ENCODE data around the gene TNFRSF1B. TPM values are rescaled to one million over a fixed set of nuclear protein-coding genes. Genes with fewer than 3 reads are reported as not detected.

TNFRSF1B gene
- total and polyA plus RNA-seq, 9 of the 15 experiments (the other 6 are each of a cell fraction or from before 2014, with no cell fraction given) = 8.8 to 91.3 (median 36.0) TPM

DNA sequence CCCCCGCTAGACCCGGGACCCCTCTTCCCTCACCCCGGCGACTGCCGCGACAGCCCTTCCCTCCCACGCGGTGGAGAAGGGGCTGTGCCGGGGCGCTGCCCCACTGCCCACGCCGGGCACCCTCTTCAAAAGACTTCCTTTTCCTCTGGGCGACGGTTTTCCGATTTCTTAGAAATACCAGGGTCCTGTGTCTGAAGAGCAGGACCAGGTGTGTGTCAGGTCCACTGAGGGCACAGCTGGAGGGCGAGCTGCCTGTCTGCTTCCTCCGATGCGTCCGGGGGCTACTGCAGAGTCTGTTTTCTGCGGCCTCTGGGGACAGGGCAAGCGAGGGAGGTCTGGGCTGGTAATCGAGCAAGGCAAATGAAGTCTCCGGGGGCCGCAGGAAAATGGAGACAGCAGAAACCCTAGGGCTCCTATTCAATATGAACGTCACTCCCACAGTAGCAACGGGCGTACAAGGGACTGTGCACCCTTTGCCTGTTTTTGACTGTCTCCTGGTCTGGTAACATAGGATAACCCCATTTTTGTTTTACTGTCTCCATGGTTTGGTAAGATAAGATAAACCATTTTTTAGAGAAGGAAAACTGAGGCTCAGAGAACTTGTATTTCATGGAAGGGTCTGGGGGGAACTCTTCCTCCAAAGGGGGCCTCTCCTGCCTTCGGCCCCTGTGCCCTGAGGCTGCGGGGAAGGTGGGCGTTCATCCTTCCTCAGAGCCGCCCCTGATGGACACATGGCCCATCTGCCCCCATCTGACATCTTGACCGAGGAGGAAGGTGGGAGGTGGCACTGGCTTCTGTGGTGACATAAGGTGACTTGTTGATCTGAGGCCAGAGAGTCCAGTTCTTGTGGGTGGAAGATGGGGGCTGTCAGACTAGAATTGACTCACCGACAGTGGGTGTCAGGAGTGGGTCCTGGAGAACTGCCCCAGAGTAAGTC is 970 bp downstream of the TNFRSF1B start (continued):
- TF ChIP-seq ZNF217 (CRISPR knock-in tag; IDR thresholded peaks at IDR 0.05) (no peak), ELF2 (CRISPR knock-in tag; IDR thresholded peaks at IDR 0.05) (no peak), ZNF41 (CRISPR knock-in tag; conservative IDR thresholded peaks at IDR 0.05) (no peak), EWSR1 (IDR thresholded peaks at IDR 0.05; ENCODE audit: borderline replicate concordance, low read depth, partially characterized antibody) (no peak), ZNF146 (CRISPR knock-in tag; IDR thresholded peaks at IDR 0.05; ENCODE audit: unreplicated experiment) (peak; percentile 4), JUN (IDR thresholded peaks at IDR 0.05; ENCODE audit: borderline replicate concordance, low read depth, low read length) (no peak), JUN (CRISPR knock-in tag; IDR thresholded peaks at IDR 0.05; ENCODE audit: borderline replicate concordance) (no peak), CTBP1 (IDR thresholded peaks at IDR 0.05; ENCODE audit: borderline replicate concordance) (no peak; the same call in 1 of the 2 replicates), E2F3 (CRISPR knock-in tag; IDR thresholded peaks at IDR 0.05) (no peak), TCF3 (CRISPR knock-in tag; IDR thresholded peaks at IDR 0.05) (peak; percentile 76), CREB1 (IDR thresholded peaks at IDR 0.05) (no peak), CREB1 (CRISPR knock-in tag; IDR thresholded peaks at IDR 0.05) (no peak), SRSF3 (IDR thresholded peaks at IDR 0.05; ENCODE audit: insufficient read depth, low read length) (no peak), KDM1A (IDR thresholded peaks at IDR 0.05) (peak; percentile 33 to 38; a peak in 3 of 4 replicates), HSF4 (CRISPR knock-in tag; IDR thresholded peaks at IDR 0.05; ENCODE audit: borderline replicate concordance) (no peak), FOXK2 (conservative IDR thresholded peaks at IDR 0.05 in 1 of 2, IDR thresholded peaks at IDR 0.05 in 1 of 2; ENCODE audit: low read depth in 2 of 2) (peak in 1 of 2 experiments; percentile 11; a peak in 1 of 4 replicates), BACH1 (tag; IDR thresholded peaks at IDR 0.05) (no peak), ZBED1 (IDR thresholded peaks at IDR 0.05) (no peak; the same call in 1 of the 2 replicates), NFIX (CRISPR knock-in tag; IDR thresholded peaks at IDR 0.05; ENCODE audit: low read depth) (no peak), PHF21A (IDR thresholded peaks at IDR 0.05; ENCODE audit: borderline replicate concordance, low read depth) (no peak), BRD9 (IDR thresholded peaks at IDR 0.05; ENCODE audit: low read depth, partially characterized antibody) (no peak), BRD4 (IDR thresholded peaks at IDR 0.05) (no peak)
- TF ChIP-seq, protein P1, sequence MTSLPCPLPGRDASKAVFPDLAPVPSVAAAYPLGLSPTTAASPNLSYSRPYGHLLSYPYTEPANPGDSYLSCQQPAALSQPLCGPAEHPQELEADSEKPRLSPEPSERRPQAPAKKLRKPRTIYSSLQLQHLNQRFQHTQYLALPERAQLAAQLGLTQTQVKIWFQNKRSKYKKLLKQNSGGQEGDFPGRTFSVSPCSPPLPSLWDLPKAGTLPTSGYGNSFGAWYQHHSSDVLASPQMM (CRISPR knock-in tag; IDR thresholded peaks at IDR 0.05) = no peak
- TF ChIP-seq, protein P2, sequence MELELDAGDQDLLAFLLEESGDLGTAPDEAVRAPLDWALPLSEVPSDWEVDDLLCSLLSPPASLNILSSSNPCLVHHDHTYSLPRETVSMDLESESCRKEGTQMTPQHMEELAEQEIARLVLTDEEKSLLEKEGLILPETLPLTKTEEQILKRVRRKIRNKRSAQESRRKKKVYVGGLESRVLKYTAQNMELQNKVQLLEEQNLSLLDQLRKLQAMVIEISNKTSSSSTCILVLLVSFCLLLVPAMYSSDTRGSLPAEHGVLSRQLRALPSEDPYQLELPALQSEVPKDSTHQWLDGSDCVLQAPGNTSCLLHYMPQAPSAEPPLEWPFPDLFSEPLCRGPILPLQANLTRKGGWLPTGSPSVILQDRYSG (tag; conservative IDR thresholded peaks at IDR 0.05; ENCODE audit: low read depth) = no peak
- TF ChIP-seq, protein P3, sequence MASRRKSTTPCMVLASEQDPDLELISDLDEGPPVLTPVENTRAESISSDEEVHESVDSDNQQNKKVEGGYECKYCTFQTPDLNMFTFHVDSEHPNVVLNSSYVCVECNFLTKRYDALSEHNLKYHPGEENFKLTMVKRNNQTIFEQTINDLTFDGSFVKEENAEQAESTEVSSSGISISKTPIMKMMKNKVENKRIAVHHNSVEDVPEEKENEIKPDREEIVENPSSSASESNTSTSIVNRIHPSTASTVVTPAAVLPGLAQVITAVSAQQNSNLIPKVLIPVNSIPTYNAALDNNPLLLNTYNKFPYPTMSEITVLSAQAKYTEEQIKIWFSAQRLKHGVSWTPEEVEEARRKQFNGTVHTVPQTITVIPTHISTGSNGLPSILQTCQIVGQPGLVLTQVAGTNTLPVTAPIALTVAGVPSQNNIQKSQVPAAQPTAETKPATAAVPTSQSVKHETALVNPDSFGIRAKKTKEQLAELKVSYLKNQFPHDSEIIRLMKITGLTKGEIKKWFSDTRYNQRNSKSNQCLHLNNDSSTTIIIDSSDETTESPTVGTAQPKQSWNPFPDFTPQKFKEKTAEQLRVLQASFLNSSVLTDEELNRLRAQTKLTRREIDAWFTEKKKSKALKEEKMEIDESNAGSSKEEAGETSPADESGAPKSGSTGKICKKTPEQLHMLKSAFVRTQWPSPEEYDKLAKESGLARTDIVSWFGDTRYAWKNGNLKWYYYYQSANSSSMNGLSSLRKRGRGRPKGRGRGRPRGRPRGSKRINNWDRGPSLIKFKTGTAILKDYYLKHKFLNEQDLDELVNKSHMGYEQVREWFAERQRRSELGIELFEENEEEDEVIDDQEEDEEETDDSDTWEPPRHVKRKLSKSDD (conservative IDR thresholded peaks at IDR 0.05; ENCODE audit: low read length) = no peak
- TF ChIP-seq, protein P4, sequence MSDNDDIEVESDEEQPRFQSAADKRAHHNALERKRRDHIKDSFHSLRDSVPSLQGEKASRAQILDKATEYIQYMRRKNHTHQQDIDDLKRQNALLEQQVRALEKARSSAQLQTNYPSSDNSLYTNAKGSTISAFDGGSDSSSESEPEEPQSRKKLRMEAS (CRISPR knock-in tag; IDR thresholded peaks at IDR 0.05) = peak; percentile 60
